HG03521 (cell line): Measurements from ENCODE around the gene RAD54L2.
"Not testable (repeated sequence)": the region's sequence is repeated elsewhere in the genome, so short reads cannot be mapped to it uniquely, and the experiment has no call there.

ENCODE experiments used
- ATAC-seq: cut with Tn5 transposase; IDR thresholded peaks from one replicate; pipeline ENCODE4 v1.9.1; 2021; ENCODE audit warnings: mild to moderate bottlenecking, moderate library complexity; ENCODE audit not compliant: unreplicated experiment

The RAD54L2 gene

DNA sequence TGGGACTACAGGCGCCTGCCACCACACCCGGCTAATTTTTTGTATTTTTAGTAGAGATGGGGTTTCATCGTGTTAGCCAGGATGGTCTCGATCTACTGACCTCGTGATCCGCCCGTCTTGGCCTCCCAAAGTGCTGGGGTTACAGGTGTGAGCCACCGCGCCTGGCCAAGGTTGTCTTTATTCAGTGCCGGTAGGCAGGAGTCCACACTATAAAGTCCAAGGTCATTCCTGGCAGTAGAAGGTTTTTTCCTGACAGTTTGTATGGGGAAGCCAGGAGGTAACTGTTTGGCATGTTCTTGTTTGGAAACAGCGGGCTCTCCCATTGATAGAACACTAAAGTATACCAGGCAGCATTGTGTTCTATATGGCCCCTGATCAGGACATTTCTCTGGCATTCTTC lies 4.1 kb downstream of the RAD54L2 start:
- not testable (repeated sequence) for ATAC-seq

DNA sequence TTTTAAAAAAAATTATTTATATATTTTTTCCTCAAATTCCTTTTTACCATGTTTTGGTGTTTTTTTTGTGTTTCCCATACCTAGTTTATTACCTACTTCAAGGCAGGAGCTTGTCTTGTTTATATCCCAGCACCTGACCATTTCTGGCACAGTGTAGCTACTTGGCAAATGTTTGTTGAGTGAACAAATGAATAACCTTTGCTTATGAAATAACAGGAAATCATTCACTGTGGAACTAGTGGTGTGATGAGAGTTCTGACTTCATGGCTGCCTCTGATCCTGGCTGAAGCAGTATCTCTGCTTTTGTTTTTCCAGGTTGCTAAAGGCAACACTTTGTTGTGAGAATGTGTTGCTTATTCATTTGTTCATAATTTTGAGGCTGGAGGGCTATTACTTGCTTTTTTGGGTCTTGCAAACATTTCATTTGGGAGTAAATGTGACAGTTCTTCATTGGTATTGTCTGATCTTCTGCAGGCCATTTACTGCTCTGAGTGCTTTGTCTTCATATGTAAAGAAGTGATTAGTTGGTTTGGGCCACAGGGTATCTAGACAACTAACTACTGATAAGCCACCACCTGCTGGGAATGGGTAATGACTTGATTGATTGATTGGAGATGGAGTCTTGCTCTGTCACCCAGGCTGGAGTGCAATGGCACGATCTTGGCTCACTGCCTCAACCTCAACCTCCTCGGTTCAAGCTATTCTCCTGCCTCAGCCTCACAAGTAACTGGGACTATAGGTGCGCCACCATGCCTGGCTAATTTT lies 5.7 kb downstream of the RAD54L2 start:
- ATAC-seq: no peak

DNA sequence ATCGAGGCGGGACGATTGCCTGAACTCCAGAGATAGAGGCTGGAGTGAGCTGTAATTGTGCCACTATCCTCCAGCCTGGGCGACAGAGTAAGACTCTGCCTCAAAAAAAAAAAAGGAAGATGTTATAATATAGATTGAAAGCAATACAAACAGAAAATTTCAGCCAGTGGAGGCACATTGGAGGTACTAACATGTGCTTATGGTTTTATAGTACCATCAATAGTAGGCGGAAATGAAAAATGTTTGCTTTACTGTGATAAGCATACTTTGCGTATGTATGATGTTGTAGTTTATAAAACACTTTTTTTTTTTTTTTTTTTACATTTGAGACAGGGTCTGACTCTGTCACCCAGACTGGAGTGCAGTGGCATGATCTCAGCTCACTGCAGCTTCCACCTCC lies 8.8 kb downstream of the RAD54L2 start:
- ATAC-seq: no peak

DNA sequence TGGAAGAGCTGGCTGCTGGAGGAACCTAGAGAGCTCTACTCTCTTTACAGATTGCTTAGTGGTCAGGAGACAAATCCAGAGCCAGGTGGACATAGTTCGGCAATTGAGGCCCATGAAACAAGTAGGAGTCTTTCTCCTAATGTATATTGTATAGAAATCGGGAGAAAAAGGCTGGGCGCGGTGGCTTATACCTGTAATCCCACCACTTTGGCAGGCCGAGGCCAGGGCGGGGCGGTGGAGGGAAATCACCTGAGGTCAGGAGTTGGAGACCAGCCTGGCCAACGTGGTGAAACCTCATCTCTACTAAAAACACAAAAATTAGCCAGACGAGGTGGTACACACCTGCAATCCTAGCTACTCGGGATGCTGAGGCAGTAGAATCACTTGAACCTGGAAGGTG lies 10.8 kb downstream of the RAD54L2 start:
- ATAC-seq: no peak

DNA sequence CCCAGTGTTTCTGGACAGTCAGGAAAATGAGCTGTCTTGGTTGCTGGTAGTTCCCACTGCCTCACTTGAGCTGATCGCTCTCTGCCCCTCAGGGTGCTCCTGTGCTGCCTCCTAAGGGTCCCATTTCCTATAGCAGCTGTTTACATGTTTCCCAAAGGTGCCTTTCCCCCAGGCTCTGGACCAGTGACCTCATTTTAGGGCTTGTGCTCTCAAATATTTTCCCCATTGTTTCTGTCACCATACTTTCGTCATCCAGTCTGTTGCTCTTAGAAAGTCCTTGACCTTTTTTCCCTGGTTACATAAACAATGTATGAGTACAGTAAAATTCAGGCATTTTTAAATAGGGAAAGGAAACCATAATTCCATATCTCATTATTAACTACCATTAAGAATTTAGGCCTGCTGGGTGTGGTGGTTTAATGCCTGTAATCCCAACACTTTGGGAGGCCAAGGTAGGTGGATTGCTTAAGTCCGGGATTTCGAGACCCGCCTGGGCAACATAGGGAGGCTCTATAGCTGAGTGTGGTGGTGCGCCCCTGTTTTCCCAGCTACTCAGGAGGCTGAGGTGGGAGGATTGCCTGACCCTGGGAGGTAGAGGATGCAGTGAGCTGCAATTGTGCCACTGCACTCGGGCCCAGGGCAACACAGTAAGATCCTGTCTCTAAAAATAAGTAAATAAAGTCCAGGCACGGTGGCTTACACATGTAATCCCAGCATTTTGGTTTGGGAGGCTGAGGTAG lies 11.7 kb downstream of the RAD54L2 start:
- no peak for ATAC-seq

DNA sequence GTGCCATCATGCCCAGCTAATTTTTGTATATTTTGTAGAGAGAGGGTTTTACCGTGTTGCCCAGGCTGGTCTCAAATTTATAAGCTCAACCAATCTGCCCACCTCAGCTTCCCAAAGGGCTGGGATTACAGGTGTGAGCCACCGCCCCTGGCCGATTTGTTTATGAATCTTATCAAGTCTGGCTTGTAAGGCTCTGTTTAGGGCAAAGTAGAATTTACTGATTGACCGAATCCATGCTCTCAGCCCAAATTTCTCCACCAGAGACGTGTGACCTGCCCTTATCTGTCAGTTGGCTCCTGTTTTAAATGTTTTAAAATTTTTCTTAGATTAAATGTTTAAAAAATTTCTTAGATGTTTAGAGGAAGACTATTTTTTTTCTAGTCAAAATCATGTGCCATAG lies 19.5 kb downstream of the RAD54L2 start:
- no peak for ATAC-seq

DNA sequence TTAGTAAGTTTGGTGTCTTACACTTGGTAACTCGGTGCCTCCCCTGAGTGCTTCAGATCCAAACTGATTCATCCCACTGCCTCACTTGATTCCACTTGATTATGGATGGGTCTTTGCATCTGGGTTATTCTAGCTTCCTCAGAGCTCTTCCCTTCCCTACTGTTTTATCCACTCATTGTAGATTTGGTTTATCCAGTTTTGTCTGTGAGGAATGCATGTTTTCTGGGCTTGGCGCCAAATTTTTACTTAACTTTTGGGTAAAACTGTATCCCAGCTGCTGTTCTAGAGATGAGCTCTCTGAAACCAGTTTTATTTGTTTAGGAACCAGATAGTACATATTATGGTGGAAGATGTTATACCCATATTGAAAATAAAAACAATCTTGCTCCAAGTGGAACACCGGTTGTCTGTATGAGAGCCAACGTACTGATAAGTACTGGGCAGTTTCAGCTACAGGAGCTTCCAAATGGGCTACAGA lies 20.9 kb downstream of the RAD54L2 start:
- ATAC-seq: no peak

DNA sequence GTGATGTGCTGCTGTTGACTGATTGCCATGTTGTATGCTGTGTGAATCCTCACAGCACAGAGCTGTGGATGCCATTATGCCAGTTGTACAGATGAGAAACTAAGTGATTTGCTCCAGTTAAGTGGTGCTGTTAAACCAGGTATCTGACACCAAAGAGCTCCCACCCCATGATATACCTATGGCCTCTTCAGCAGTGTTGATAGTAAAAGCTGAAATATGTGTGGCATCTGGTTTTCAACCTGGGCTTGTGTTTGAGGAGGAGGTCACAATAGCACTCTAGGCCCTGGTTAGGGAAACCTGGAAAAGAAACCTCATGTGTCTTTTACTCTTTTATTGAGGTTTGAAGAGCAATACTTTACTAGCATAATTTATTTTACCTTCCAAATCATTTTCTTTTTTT lies 21.4 kb downstream of the RAD54L2 start:
- ATAC-seq: no peak

DNA sequence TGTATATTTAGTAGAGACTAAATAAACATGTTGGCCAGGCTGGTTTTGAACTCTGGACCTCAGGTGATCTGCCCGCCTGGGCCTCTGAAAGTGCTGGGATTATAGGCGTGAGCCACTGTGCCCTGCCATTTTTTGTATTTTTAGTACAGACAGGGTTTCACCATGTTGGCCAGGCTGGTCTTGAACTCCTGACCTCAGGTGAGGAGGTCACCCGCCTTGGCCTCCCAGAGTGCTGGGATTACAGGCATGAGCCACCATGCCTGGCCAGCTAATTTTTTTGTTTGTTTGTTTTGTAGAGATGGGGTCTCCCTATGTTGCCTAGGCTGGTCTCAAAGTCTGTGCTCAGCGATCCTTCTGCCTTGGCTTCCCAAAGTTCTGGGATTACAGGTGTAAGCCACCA lies 23.9 kb downstream of the RAD54L2 start:
- not testable (repeated sequence) for ATAC-seq

DNA sequence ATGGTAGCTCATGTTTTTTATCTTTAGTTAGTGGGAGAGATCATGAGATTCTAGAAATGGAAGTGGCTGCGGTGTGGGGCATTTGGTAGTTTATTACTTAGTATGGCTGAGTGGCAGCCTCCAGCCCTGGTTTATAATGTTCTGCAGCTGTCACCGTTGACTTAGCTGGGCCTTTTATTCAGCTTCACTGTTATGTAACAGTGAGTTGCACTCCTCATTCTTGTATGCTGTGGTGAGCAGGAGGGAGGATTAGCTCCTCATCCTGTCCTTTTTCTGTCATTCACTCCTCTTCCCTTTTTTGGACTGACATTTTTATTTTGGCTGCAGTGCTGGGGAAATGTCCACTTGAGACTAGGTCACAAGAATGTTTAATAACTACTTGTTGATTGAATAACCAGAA lies 29.5 kb downstream of the RAD54L2 start:
- no peak for ATAC-seq

DNA sequence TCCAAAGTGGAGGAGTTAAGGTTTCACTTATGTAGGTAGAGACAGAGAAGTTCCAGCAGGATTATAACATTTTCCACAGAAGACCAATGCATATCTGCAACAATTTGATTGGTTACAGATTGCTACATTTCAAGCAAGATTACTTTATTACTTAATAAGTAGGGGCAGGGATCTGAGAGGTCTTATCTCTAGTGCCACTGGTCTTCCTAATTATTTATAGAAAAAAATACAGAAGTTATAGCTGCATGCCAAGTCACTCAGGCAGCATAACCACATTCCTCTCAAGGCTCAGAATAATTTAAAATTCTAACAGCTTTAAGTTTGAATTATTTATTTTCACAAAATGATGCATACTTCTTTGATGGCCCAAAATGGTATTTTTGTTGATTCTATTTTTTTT lies 30.5 kb downstream of the RAD54L2 start:
- ATAC-seq: no peak

DNA sequence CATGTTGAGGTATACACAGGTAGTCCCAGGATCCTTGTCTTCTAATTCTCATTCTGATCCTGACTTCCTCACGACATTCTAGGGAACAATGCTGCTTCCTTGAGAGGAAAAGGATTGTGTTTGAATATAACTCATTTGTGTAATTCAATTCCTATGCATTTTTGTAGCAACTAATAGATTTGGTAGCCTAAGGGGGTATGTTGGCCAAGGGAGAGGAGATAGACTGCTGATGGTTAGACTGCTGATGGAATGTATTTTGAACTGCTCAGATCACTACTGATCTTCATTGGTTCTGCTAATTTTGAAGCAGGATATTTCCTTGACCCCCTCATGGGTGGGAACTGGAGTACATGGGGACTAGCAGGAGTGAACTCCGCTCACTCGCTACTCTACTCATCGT lies 39.7 kb downstream of the RAD54L2 start:
- no peak for ATAC-seq

DNA sequence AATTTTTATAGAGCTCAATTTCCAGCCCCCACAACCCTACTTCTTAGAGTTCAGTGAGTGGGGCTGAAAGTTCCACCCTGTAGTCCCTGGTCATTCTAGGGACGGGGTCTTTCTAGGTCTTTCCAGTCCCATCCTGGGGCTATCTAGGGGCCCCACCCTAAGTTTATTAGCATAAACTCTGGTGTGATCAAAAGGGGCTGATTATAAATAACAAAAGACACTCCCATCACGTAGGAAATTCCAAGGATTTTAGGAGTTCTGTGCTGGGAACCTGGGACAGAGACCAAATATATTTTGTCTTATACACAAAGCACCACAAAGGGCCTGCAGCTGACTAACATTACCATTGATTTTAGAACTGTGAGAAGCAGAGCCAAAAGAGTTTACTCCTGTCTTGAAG lies 41.9 kb downstream of the RAD54L2 start:
- ATAC-seq: no peak

DNA sequence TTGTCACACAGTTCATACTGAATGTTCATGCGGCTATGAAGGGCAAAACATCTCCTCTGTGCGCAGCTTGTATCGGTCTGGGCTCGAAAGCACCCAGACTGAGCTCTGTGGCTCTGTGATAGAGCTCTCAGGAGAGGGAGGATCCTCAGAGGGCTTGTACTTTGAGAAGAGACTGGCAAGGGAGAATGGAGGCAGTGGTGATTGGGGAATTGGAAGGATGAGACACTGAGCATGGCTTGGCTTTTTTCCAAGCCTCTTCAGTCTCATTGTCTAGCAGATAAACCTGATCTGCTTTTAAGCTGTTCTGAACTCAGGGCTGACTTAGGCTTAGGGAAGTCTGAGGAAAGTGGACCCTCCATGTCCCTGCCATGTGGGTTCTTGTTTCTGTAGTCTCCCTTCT lies 43.0 kb downstream of the RAD54L2 start:
- no peak for ATAC-seq

DNA sequence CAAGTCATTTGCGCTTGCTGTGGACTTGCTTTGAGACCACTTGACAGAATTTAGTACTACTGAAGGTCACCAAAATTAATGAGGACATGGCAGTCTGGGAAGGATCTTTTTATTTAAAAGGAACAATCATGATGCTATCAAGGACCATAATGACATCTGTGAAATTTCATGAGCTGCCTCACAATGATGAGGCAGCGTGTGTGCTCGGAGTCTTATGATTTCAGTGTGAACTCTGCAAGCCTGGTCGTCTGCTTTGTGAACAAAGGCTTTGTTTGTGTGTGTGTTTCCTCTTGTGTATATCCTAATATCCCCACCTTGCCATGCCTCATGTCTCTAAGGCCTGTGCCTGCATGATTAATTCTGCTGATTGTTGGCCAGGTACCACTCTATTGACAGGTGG lies 46.7 kb downstream of the RAD54L2 start:
- ATAC-seq: no peak

DNA sequence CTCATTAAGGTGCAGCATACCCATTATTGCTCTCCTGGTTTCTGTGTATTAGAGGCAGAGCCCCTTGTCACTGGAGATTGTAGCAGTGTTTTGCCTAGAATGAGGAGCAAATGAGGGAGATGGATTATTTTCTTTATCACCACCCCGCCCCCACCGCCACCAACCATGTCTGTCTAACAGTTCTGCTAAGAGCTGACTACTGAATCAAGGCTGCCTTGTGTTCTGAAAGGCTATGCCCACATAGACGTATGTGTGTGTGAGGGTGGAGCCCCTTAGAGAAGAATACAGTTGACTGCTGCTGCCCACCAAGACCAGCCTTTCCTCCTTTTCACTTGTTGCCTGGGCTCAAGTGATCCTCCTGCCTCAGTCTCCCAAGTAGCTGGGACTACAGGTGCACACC lies 47.4 kb downstream of the RAD54L2 start:
- ATAC-seq: no peak
